8988T (cell line): ENCODE measurements around the gene FHL3.
"Not testable (repeated sequence)": the region's sequence is repeated elsewhere in the genome, so short reads cannot be mapped to it uniquely, and the experiment has no call there.

Experiments used
- DNase-seq: peaks from one replicate; pipeline ENCODE4 v3.0.0; 2011

The FHL3 gene

GRCh38 chr1:38032992-38033391 is 27.7 kb upstream of the FHL3 start:
- not testable (repeated sequence) for DNase-seq

DNA sequence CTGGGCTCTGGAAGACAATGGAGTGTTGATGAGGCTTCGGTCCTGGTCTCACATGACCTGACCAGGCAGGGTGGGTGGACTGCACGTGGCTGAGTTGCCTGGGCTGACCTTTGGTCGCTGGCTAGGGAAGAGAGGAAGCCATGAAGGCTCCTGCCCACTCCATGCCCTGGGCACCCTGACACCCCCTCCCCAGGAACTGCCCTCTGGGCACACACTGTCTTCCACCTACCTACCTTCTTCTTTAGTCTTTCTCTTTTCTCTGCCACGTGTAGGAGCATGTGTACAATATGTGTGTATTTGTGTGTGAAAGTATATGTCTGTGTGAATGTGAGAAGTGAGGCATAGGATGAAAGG is 26.2 kb upstream of the FHL3 start:
- DNase-seq: no peak

GRCh38 chr1:38030596-38031512 is 25.5 kb upstream of the FHL3 start:
- no peak for DNase-seq

GRCh38 chr1:38029685-38030511 is 24.6 kb upstream of the FHL3 start:
- DNase-seq: no peak

DNA sequence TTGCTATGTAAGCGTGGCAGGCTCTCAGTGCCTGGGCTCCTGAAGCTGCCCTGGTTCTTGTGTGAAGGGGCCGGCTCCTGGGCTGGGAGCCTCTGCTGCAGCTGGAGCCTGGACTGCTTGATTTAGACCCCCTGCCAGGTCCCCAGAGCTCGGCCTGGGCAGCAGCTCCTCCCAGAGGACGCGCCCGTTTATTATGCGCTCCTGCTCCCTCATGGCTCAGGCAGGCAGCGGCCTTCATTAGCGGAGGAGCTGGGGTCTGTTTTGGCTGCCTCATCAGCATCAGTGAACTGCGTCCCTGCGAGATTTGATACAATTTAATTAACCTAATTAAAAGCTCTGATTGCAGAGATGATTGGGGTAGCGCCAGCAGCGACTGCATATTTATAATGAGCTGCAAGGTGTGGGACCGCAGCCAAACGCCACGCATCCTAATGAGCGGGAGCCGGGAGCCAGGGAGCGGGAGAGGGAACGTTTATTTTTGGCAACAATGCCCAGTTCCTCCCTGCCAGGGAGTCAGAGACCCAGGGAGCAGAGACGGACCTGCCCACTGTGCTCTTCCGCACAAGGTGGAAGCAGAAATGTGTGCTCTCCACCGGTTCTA is 23.9 kb upstream of the FHL3 start:
- no peak for DNase-seq

DNA sequence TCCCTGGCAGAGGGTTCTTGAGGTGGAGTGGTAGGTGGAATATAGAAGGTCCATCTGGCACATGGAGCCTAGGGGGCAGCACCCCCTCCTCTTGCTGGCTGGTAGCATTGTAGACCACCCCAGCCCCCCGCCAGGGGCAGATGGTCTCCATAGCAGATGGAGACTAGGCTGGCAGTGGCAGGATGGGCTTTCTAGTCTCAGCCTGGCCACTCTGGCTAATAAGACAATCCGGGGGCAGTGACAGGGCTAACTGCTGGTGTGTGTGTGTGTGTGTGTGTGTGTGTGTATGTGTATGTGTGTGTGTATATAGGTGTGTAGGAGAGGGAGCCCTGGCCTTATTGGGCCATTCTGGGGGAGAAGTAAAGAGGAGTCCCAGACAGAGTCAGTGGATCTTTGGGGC is 23.4 kb upstream of the FHL3 start:
- no peak for DNase-seq

- no peak for DNase-seq
These were observed 22.8 kb upstream of the FHL3 start for GRCh38 chr1:38028105-38028591.

GRCh38 chr1:38027201-38028104 is 22.1 kb upstream of the FHL3 start:
- DNase-seq: no peak

- DNase-seq: no peak
These were observed 21.4 kb upstream of the FHL3 start for GRCh38 chr1:38026592-38027200.

DNA sequence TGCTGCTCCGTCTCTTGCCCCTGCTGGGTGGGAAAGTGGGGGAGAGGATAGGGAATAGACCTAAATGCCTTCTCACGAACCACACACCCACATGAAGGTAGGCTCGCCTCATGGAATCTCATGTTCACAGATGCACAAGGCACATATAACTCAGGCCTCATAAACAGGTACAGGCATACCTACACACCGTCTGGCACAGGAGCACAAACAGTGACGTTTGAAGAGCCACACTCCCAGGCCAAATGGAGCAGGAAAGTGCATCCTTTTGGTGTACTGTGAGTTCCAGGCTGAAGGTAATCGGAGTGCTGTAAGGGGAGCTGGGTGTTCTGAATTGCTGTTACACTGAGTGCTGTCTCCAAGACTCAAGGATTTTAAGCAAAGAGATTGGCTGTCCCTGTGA is 20.4 kb upstream of the FHL3 start:
- DNase-seq: no peak

DNA sequence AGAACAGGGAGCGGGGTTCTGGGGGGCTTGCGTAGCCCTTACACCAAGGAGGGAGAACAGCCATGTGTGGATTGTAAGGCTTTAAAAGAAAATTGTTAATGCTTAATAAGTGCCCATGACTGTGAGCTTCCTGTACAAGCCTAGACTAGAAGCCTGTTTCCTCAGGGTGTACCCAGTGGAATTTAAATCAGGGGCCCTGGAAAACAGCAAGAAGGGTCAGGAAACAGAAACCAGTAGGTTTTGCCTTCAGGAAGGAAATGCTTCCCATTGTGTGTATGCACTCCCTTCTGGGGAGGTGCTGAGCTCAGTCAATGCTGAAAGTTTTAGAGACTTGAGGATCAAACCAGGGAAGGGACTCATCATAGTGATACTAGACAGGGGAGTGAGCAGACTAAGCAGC is 19.9 kb upstream of the FHL3 start:
- DNase-seq: no peak

- DNase-seq: no peak
These were observed 17.5 kb upstream of the FHL3 start for GRCh38 chr1:38022810-38023209.

DNA sequence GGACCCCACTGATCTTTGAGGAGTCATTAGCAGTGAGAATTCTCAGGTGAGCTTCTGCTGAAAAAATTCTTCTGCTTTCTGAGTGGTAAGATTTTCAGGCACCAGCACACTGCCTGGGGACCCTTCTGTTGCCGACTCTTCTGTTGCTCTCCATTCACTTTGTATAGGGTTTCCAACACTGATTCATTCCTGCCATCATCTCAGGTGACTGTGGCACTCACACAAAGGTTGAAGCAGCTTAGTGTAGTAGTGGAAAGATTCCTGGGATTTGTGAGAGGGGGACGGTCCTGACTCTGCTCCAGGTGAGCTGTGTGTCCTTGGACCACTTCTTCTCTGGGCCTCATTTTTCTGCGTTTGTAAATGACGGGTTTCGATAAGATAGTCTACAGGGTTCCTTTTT is 16.7 kb upstream of the FHL3 start:
- no peak for DNase-seq

DNA sequence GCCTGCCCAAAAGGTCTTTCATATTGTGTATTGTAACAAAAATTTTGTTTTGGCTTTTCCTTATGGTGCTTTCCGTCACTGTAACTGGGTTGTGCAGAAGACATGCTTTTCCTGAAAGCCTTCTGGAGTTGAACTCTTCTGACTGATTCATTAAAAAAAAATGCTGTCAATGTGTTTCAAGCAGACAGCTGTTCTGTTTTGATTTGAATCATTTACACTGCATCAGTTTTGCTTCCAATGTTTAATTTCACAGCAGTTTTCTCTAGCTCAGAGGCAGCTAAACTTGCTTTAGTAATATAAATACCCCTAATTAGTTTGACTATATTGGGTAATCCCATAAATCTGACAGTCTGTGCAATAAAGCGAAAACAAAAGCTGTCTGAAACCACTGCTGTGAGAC is 15.1 kb upstream of the FHL3 start:
- no peak for DNase-seq

DNA sequence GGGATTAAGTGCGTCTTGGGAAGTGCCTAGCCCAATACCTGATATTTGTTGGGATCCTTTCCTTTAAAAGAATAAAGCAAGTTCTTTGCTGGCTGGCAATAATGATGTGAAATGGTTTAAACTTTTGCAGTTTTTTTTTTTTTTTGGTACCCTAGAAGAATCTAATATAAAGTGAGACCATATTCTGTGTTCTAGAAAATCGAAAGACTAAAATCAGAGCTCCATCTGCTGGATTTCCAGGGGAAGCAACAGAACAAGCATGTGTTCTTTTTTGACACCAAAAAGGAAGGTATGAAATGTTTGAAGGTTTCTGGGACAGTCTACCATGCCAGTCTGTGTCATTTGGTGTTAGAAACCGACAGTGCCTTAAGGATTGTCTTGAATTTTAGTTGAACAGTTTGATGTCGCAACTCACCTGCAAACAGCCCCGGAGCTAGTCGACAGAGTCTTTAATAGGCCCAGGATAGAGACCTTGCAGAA is 13.6 kb upstream of the FHL3 start:
- no peak for DNase-seq

DNA sequence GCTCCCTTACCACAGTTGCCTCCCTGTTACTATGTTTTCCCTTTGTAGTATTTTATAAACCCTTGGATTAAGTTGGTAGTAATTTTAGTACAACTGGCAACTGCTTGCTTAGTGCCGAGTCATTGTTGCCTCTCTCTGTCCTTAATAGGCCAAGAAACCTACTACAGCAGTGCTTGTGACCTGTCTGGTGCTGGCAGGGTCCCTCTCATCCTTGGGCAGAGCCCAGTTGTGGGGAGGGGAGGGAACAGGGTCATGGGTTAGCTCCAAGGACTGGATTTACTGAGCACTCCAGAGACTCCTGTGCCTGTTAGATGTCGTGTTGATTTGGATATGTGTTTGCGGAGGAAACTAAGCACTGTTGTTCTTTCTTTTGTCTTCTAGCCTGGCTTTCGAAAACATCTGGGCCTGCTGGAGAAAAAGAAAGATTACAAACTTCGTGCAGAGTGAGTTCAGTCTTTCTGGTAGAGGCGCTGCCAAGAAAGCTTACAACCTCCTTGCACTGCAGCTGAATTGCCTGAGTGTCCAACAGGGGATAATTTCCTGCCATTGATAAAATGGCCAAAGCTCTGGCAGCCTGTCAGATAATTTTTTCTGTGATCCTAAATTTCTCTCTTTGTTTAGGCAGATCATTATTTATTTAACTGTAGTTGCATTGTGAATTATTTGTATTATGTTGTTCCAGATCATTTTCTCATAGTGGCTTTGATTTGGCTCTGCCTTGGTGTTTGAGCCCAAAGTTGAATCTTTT is 10.8 kb upstream of the FHL3 start:
- no peak for DNase-seq

DNA sequence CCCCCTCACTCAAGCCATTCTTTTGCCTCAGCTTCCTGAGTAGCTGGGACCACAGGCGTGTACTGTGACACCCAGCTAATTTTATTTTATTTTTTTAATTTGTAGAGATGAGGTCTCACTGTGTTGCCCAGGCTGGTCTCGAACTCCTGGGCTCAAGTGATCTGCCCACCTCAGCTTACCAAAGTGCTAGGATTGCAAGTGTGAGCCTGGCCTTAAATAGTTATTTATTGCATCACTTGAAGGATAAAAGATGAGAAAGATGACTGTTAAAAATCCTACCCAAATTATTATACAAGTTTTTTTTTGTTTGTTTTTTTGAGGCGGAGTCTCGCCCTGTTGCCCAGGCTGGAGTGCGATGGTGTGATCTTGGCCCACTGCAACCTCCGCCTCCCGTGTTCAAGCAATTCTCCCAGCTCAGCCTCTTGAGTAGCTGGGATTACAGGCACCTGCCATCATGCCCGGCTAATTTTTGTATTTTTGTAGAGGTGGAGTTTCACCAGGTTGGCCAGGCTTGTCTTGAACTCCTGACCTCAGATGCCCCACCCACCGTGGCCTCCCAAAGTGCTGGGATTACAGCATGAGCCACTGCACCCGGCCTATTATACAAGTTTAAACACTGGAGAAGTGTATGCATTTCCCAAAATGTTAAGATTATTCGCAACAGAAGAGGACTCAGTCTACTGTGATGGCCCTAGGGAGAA is 9.6 kb upstream of the FHL3 start:
- no peak for DNase-seq

- no peak for DNase-seq
These were observed 8.9 kb upstream of the FHL3 start for GRCh38 chr1:38014171-38014570.

- no peak for DNase-seq
These were observed 7.9 kb upstream of the FHL3 start for GRCh38 chr1:38013227-38013622.
